GM19463 (cell line): ENCODE data around the gene TMPRSS11A.

Experiments
- ATAC-seq: cut with Tn5 transposase; IDR thresholded peaks from one replicate; pipeline ENCODE4 v1.9.1; 2021; ENCODE audit warnings: mild to moderate bottlenecking, moderate library complexity; ENCODE audit not compliant: unreplicated experiment

The TMPRSS11A gene, protein sequence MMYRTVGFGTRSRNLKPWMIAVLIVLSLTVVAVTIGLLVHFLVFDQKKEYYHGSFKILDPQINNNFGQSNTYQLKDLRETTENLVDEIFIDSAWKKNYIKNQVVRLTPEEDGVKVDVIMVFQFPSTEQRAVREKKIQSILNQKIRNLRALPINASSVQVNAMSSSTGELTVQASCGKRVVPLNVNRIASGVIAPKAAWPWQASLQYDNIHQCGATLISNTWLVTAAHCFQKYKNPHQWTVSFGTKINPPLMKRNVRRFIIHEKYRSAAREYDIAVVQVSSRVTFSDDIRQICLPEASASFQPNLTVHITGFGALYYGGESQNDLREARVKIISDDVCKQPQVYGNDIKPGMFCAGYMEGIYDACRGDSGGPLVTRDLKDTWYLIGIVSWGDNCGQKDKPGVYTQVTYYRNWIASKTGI

DNA sequence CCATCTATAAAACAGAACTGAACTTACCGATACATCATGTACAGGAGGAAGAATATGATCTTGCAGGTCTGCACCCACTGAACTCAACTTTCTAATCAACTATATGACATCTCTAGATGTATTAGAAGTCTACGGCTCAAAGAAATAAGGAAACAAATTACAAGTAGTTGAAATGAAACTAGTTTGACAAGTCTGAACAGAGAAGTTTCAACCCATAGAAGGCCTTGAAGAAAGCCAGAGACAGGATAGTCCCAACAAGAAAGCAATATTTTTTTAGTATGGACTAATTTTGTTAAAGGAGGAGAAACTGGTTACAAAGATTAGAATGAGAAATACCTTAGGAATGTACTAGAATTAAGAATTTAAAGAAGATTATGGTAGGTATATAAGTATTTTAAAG, at the start of gene TMPRSS11A:
TSS of gene TMPRSS11A (minus strand) at position 138 of the 400 bp plus-strand sequence. CDS start at position 38, 100 bp downstream.
- no peak for ATAC-seq

DNA sequence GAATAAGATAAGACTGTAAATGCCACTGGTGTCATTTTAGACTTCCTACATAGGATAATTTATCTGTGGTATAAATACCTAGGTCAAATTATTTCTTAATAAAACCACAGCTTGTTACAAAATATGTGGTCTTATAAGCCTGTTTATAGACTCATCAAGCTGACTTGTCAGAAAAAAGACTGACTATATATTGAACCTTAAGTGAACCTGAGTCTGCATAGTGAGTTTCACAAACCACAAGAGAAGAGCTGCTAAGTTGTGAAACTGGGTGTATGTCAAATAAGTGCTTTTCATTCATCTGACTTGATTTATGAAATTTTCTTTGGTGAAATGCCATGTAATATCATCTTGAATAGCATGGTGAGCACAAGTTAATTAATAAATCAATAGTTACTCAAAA, 48.4 kb upstream of the TMPRSS11A start:
- no peak for ATAC-seq

DNA sequence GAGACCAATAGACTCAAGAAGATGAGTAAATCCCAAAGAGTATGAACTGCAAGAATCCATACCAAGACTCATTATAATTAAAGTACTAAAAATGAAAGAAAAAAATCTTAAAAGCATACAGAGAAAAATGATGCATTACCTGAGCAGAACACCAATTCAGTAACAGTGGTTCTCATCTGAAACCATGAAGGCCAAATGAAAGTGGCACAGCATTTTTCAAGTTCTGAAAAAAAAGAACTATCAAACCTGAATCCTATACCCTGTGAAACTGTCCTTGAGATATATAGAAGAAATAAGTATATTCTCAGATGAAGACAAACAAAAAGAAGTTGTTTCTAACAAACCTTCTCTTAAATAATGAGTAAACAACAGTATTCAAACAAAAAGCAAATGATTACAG, 39.6 kb upstream of the TMPRSS11A start:
- ATAC-seq, result no peak

DNA sequence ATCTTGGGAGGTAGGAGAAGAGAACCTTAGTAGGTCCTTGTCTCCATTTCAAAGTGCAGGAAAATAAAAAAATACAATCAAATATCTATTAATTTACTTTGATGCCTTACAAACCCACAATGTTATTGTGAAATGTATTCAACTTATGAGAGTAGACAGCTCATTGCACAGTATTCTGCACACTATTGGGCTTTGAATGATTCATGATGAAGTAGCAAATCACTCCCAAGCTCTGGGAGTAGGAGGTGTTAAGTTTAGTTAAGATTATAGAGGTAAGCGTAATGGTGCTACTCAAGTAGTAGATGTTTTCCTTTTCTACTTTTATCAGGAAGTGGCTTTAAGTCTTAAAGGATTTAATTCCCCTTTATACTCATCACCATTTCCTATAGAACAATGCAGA, 32.8 kb upstream of the TMPRSS11A start:
- ATAC-seq, result no peak

DNA sequence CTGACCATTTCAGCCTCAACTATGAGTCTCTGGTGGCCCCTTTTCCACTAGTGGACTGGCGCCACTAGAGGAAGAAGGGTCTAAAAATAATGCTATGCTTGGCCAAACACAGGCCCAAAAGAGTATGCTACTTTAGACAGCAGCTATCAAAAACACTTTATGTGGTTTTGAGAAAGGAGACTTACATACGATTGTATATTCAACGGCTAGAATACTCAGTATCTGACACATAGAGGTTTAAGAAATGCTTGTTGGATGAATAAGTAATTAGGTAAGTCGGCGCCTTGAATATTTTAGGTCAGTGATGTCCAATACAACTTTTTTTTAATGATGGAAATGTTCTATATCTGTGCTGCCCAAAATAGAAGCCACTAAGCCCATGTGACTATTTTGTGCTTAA, 25.7 kb upstream of the TMPRSS11A start:
- ATAC-seq, result no peak

DNA sequence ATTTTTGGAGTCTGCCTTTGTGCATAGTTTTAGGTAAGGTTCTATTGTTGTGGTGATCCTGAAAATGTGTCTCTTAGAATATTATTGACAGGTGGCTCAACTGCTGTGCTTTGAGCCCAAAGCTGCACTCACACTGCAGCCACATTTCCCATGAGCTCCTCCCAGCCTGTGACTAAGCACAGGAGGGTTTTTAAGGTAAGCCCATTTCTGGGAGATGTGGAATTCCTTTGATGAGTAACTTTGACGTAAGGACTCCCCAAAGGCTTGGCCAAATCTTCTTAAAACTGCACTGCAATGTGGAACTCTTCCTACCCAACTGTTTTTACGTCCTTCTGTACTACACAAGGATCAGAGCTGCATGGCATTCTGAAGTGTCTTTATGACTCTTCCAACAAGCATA, 20.0 kb upstream of the TMPRSS11A start:
- no peak for ATAC-seq

DNA sequence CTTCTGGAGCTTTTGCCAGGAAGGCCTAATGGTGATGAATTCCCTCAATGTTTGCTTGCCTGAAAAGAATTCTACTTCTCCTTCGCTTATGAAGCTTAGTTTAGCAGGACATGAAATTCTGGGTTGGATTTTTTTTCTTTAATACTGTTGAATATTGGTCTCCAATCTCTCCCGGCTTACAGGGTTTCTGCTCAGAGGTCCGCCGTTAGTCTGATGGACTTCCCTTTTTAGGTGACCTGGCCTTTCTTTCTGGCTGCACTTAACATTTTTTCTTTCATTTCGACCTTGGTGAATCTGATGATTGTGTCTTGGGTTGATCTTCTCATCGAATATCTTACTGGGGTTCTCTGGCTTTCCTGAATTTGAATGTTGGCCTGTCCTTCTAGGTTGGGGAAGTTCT, 17.2 kb upstream of the TMPRSS11A start:
- no peak for ATAC-seq

DNA sequence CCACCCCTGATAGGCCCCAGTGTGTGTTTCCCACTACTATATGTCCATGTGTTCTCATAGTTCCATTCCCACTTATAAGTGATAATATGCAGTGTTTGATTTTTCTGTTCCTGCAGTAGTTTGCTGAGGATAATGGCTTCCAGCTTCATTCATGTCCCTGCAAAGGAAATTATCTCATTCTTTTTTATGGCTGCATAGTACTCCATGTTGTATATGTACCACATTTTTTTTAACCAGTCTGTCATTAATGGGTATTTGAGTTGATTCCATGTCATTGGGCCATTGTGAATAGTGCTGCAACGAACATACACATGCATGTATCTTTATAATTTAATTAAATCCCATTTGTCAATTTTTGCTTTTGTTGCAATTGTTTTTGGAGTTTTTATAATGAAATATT, 10.3 kb upstream of the TMPRSS11A start:
- ATAC-seq, result no peak

DNA sequence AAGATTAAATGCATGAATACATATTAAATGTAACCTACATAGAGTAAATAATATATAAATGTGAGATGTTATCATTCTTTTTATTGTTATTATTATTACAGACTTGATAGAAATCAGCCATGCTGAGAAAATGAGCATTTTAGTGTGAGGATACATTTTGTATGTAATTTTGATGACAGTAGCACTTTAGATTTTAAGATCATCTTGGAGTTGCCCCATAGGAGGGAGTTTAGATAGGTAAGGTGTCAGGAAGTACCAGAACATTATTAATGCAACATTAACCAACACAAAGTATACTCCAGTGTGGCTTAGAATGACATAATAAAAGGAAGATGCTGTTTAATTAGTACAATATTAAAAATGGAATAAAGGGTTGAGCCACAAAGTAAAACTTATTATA, 8.4 kb downstream of the TMPRSS11A start:
- no peak for ATAC-seq

DNA sequence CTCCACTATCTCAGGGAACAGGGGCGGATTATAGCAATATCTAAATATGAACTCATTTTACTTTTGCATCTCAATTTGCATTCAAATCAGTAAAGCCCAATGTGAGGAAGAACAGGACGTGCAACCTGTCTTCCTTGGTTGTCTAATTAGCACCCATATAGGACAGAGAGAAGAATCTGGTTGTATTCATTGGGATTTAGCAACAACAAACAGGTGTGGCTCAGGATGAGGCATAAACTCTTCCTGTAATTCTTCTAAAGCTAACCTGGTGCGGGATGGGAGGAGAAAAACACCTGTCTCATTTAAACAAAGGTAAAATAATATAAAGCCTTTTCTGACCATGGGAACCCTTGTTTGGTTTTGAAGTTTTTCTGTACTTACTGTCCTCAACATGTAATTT, 22.2 kb downstream of the TMPRSS11A start:
- no peak for ATAC-seq

DNA sequence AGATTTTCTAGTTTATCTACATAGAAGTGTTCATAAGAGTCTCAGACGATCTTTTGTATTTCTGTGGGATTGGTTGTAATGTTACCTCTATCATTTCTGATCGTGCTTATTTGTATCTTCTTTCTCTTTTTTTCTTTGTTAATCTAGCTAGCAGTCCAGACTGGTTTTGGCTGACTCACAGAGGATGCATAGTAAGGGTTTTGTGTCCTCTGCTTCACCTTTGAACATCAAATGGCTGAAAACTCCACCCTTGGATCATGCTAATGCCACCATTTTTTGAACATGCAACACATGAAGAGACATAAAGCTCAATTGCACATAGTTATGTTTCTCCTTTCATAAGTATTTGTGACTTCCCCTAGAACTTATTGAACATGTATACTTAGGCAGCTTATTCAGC, 22.8 kb downstream of the TMPRSS11A start:
- no peak for ATAC-seq

DNA sequence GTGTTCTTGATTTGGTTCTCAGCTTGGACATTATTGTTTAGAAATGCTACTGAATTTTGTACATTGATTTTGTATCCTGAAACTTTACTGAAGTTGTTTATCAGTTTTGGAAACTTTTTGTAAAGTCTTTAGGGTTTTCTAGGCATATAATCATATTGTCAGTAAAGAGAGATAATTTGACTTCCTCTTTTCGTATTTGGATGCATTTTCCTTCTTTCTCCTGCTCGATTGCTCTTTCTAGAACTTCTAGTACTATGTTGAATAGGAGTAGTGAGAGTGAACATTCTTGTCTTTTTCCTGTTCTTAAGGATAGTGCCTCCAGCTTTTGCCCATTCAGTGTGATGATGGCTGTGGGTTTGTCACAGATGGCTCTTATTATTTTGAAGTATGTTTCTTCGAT, 24.1 kb downstream of the TMPRSS11A start:
- no peak for ATAC-seq

DNA sequence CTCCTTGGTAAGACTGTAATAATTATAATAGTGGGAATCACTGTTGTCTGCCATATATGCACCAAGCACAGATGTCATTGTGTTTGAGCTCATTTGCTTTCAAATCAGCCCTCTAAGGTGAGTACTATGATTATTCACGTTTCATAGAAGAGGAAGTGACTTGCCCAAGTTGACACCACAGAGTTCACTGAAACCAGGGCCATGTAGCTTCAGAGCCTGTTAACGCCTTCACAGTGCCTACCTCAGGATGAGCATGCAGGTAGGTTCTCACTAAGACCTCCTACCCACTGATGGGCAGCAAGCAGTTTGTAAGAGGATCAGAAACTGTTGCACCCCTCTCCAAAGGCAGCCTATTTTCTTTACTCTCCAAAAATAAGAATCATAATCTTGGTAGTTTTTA, 27.4 kb downstream of the TMPRSS11A start:
- no peak for ATAC-seq

DNA sequence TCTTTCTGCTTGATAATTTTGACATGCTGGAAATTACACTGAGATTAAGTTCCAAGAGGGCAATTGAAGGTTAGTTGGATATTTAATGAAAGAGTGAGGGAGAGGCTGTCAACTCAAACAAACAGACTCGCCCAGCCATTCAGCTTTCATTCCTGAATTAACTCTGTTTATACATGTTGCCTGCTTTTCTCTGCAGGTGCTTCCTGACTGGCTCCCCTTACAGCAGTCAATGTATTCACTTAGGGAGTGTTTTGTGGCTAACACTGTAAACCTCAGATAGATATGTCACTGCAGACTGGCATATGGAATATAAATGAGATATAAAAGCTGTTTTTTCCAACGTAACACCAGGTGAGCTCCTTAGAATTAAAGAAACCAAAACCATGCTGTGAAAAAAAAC, 28.7 kb downstream of the TMPRSS11A start:
- ATAC-seq, result no peak

DNA sequence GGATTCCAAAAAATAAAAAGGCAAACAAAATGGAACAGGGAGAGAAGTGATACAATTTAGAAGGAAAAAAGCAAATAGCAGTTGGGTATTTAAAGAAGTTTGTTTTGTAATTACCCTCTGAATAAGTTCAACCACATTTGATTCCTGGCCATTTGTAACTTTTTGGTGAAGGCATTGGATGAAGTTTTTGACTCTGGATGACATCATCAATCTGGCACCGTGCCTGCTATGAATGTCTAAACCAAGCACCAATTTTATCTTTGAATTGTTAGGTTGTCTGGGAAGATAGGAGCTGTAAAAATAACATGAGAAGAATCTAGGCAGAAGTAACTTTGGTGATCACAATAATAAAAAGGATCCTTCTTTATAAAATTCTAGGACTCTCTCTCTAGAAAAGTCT, 29.5 kb downstream of the TMPRSS11A start:
- ATAC-seq, result no peak

DNA sequence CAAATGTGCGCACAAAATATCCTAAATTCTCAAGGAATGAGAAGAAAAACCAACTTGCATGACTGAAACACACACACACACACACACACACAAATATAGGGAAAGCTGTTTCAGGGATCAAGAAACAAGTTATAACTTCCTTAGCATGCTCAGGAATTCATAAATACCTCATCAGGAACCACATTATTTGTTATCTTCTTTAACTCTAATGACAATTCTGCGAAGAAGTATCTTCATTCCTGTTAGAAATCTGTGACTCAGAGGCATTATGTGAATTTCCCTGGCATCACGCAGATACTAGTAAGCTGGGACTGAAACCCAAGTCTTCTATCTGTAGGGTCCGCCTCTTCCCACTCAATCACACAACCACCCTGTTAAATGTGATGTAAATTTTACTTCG, 30.3 kb downstream of the TMPRSS11A start:
- no peak for ATAC-seq

DNA sequence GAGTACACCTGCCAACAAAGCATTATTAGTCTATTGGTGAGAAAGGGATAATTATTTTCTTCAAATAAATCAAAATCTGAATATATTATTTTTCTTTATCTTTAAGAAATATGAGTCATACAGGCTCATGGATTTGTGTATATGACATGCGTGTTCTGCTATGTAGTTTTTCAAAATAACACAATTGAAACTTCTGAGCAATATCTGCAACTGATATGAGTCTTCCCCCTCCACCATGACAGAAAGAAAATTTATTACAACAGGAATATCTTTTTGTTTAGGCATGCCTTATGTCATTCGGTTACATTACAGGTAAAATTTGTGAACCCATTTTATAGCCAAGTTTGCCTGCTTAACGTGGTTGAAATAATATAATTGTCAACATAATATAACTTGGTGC, 32.0 kb downstream of the TMPRSS11A start:
- ATAC-seq, result no peak

DNA sequence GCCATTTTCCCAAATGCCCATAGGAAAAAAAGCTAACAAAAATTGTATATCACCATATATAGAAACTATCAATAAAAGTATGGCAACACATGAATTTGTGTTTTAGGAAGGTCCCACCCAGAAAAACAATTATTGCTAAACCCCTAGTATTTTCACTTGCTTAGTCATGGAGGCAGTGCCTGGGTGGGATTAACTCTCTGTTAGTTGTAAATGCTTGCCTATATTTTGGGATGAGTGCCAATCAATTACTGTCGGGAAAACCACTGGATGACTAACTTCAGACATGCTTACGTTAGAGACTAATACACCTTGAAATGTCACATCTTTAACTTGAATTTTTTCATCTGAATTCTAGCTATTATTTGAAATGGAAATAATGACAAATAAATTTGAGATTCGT, 33.9 kb downstream of the TMPRSS11A start:
- ATAC-seq, result no peak

DNA sequence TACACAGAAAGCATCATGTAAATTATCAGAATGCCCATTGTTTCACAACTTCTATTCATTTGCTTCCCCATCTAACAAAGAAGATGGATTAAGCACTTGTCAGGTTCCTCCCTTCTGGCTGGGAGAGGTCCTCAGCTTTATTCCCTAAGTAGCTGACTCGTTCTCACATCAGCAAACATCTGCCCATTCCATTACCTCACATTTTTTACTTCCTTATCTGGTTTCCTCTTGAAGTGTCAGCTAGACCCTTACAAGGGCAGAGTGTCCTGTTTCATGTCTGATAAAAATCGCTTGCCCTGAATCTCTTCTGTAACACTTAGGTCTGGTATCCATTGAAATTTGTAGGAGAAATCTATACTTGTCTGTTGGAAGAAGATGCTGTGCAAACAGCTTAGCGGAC, 34.7 kb downstream of the TMPRSS11A start:
- ATAC-seq, result no peak

DNA sequence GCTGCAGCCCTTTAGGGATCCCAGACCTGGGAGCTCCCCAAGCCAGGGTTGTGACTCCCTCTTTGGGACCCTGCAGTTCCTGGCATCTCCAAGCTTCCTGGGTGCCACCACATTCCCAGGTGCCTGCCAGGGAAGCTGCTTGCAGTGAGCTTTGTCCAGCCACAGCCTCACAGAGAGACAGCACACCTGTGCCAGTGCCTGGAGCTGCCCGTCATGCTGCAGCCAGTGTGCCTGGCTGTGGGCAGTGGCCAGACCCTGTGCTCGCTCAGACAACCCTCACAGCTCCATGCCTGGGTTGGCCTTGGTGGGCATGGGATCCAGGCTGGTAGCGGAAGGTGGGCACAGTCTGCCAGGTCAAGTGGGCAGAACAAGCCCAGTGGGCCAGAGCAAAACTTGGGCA, 36.0 kb downstream of the TMPRSS11A start:
- no peak for ATAC-seq

DNA sequence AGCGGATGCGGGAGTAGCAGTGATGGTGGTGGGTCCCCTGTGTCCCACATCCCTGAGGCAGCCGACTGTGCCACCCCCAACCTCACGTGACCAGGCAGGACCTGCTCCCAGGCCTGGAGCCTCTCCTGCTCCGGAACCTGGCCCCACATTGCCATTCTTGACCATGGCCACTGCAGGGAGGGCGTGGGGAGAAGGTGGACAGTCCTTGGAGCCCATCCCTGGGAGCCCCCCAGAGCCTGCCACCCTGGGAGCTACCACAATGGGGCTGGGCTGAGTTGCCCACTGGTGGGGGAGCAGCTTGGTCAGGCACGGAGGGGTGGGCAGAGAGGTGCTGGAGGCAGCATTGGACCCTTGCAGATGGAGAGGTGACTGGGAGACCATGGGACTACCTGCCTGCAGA, 36.8 kb downstream of the TMPRSS11A start:
- no peak for ATAC-seq

DNA sequence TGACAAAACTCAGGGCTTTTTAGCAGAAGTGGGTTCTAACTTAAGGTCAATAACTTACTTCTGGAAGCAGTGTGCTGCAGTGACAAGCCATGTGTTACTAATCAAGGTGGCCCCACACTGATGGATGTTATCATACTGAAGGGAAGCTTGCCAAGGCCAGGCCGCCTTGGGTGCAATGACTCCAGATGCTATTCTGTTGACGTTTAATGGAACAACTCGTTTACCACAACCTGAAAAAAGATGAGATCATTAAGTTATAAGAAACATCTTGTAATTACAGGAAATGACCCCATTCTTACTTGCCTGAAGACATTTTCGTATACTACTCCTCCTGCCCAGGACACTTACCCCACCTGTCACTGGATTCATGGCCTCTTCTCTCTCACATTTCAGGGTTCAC, 40.6 kb downstream of the TMPRSS11A start:
- ATAC-seq, result no peak

DNA sequence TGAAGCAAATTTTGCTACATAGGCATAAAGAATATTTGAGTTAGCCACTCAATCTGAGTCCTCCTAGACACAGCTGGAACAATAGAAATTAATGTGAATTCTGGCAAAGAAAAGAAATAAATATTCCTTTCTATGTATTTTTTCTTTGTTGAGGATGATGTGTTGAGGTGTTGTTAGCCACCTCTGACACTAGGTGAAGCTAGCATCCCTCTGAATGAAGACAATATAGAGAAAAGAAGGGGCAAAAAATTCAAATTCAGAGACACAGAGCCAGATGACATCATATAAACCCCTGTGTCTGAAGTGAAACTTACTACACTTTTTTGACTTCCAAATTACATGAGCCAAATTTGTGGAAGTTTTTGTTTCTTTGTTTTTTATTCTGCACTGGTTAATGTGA, 44.9 kb downstream of the TMPRSS11A start:
- ATAC-seq, result no peak
